SU-DHL-6 (cell line): Measurements from ENCODE around the gene EFCAB12.

Experiments used
- EZH2phosphoT487 ChIP-seq: fragments of 200-600 bp; sonication (generic), shearing (Covaris generic); conservative IDR thresholded peaks from 2 replicates; pipeline ENCODE4 v1.6.1; 2018; ENCODE audit warnings: mild to moderate bottlenecking, antibody characterized with exemption, low read length, moderate library complexity, mixed read lengths
- TF ChIP-seq, protein P1 (sequence below): fragments of 200-600 bp; sonication (generic); IDR thresholded peaks from one replicate; pipeline ENCODE4 v1.5.1; 2017; ENCODE audit warnings: antibody characterized with exemption, mild to moderate bottlenecking, low read length, moderate library complexity; ENCODE audit not compliant: insufficient read depth, poor library complexity, severe bottlenecking

DNA sequence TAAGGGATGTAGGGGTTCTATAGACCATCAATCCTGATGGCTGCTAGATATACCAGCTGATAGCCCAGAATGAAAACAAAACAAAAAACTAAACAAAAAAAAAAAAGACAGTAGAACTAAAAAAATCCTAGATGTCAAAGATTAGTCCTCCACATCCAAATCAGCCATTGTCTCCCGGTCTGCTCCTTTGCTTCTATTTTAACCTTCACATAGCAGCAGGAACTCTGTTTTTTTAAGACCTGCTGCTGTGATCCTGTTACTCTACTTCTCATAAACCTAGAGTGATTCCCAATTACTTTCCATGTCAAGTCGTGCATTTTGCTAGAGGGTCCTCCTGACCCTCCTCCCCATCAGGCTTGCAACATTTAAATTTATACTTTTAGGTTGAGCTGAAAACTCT lies 14.1 kb upstream of the EFCAB12 start:
- TF ChIP-seq, protein P1, sequence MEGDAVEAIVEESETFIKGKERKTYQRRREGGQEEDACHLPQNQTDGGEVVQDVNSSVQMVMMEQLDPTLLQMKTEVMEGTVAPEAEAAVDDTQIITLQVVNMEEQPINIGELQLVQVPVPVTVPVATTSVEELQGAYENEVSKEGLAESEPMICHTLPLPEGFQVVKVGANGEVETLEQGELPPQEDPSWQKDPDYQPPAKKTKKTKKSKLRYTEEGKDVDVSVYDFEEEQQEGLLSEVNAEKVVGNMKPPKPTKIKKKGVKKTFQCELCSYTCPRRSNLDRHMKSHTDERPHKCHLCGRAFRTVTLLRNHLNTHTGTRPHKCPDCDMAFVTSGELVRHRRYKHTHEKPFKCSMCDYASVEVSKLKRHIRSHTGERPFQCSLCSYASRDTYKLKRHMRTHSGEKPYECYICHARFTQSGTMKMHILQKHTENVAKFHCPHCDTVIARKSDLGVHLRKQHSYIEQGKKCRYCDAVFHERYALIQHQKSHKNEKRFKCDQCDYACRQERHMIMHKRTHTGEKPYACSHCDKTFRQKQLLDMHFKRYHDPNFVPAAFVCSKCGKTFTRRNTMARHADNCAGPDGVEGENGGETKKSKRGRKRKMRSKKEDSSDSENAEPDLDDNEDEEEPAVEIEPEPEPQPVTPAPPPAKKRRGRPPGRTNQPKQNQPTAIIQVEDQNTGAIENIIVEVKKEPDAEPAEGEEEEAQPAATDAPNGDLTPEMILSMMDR, result no peak
- TF ChIP-seq EZH2phosphoT487, result no peak
